ENCODE results near the gene ITPR3. TPM values are rescaled to one million over a fixed set of nuclear protein-coding genes. Genes with fewer than 3 reads are reported as not detected.

The ITPR3 gene
- total RNA-seq, 2 experiments from 2014 or later: 54.2 to 55.1 TPM

DNA sequence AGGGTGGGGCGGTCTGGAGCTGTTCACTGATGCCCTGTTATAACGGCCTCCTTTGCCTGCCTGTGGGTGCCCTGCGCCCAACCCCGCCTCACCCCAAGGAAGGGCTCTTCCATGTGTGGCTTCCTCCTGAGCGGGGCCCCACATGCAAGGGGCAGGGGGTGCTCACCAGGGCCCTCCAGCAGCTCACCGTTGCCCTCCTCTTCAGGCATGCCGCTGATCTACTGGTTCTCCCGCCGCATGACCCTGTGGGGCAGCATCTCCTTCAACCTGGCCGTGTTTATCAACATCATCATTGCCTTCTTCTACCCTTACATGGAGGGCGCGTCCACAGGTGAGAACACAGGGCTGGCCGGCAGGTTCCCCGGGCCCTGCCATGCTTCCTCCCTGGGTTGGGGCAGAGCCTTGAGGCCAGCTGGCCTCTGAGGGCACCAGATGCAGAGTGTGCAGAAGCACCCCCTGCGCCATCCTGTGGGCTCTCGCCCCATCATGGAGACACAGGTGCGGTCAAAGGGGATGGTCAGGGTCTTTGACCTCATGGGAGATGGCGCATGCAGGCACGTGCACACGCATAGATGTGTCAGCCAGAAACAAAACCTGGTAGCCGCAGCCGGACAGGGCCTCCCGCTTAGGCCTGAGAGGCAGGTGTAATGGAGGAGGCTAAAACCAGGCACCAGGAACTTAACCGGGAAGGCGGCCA, 67.5 kb downstream of the ITPR3 start:
- DNase-seq: no peak
- CTCF ChIA-PET: no interaction called here
- POLR2A ChIA-PET: no interaction called here
- Mint-ChIP-seq H3K36me3 (ENCODE audit: low read depth) (peaks cover 82% of the 10 kb centered on the region), H3K4me1 (peaks cover 41% of the 10 kb centered on the region), H3K27ac (no peak overlapping the region), H3K9me3 (no peaks in the 10 kb centered on the region), H3K27me3 (no peaks in the 10 kb centered on the region), H3K4me3 (no peak overlapping the region)

GRCh38 chr6:33689148-33689494, 68.0 kb downstream of the ITPR3 start:
- CTCF ChIA-PET: no interaction called here
- H3K9me3 Mint-ChIP-seq: no peaks in the 10 kb centered on the region

DNA sequence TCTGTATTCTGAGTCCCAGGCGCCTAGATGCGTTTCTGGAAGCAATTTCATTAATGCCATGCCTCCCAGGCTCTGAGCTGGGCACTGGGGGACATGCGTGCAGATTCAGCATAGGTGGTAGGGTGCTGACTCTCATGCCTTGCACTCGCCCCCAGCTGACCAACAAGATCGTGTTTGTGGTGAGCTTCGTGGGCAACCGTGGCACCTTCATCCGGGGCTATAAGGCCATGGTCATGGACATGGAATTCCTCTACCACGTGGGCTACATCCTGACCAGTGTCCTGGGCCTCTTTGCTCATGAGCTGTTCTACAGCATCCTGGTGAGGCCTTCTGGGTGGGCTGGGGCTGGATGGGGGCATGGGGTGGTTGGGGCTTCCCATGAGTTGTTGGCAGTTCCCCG, 68.8 kb downstream of the ITPR3 start:
- no peak for DNase-seq
- ChIA-PET CTCF (no interaction called here), POLR2A (no interaction called here)
- H3K4me1 Mint-ChIP-seq: peaks cover 45% of the 10 kb centered on the region
- H3K4me3 Mint-ChIP-seq: no peak overlapping the region
- H3K27me3 Mint-ChIP-seq: no peaks in the 10 kb centered on the region
- H3K36me3 Mint-ChIP-seq (ENCODE audit: low read depth): peaks cover 81% of the 10 kb centered on the region
- H3K9me3 Mint-ChIP-seq: no peaks in the 10 kb centered on the region
- no peak overlapping the region for H3K27ac Mint-ChIP-seq

More at GRCh38 chr6:33689148-33689494, 68.0 kb downstream of the ITPR3 start:
- DNase-seq: no peak
- POLR2A ChIA-PET: no interaction called here
- peaks cover 81% of the 10 kb centered on the region for H3K36me3 Mint-ChIP-seq (ENCODE audit: low read depth)
- no peak overlapping the region for H3K4me3 Mint-ChIP-seq
- H3K27me3 Mint-ChIP-seq: no peaks in the 10 kb centered on the region
- peaks cover 42% of the 10 kb centered on the region for H3K4me1 Mint-ChIP-seq
- no peak overlapping the region for H3K27ac Mint-ChIP-seq

DNA sequence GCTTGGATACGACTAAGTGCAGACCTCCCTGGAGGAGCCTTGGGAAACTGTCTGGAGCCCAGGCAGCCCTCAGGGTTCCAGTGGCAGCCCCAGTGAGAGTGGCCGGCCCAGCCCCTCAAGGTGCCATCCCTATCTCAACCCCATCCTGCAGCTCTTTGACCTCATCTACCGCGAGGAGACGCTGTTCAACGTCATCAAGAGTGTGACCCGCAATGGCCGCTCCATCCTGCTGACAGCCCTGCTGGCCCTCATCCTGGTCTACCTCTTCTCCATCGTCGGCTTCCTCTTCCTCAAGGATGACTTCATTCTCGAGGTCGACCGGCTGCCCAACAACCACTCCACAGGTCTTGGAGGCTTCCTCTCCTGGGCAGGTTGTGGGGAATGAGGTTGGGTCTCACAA, 69.6 kb downstream of the ITPR3 start:
- POLR2A ChIA-PET: no interaction called here
- Mint-ChIP-seq H3K4me1 (peaks cover 54% of the 10 kb centered on the region), H3K27me3 (no peaks in the 10 kb centered on the region), H3K27ac (peak overlapping the region; percentile 19), H3K4me3 (no peak overlapping the region), H3K36me3 (ENCODE audit: low read depth) (peaks cover 83% of the 10 kb centered on the region), H3K9me3 (no peaks in the 10 kb centered on the region)
- no peak for DNase-seq
- CTCF ChIA-PET: interaction anchor here (1.8 kb wide), 1 partner anchor 21 kb away, joined by 5 read pairs; the partner anchor contains the start of gene UQCC2

DNA sequence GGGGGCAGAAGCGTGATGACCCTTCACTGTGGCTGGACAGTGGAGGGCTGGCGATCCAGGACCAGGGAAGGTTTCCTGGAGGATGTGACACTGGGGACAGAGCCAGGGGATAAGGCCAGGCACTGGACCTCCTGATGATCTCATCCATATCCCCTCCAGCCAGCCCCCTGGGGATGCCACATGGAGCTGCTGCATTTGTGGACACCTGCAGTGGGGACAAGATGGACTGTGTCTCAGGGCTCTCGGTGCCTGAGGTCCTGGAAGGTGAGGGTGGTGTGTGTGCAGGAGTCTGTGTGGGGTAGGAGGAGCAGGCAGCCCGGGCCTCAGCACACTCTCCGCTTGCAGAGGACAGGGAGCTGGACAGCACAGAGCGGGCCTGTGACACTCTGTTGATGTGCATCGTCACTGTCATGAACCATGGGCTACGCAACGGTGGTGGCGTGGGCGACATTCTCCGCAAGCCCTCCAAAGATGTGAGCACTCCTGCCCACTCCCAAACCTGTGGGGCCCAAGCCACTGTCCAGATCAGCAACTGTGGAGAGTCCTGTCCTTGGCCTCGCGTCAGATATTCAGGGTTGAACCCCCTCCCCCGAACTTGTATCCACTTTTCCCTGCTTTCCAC, 70.4 kb downstream of the ITPR3 start:
- peak overlapping the region; percentile 97 for H3K27ac Mint-ChIP-seq

GRCh38 chr6:33692078-33692759, 71.1 kb downstream of the ITPR3 start:
- no peak for DNase-seq
- Mint-ChIP-seq H3K27ac (peak overlapping the region; percentile 97), H3K4me3 (peak overlapping the region; percentile 22)

More for the DNA sequence above, 70.4 kb downstream of the ITPR3 start:
- no peaks in the 10 kb centered on the region for H3K27me3 Mint-ChIP-seq
- ChIA-PET CTCF (interaction anchor here (1.8 kb wide), 1 partner anchor 20 kb away, joined by 5 read pairs; the partner anchor contains the start of gene UQCC2), POLR2A (interaction anchor here (0.7 kb wide), 1 partner anchor 19 kb away, joined by 4 read pairs; no protein-coding TSS in a partner anchor)
- peaks cover 58% of the 10 kb centered on the region for H3K4me1 Mint-ChIP-seq
- no peaks in the 10 kb centered on the region for H3K9me3 Mint-ChIP-seq
- DNase-seq: no peak
- peaks cover 84% of the 10 kb centered on the region for H3K36me3 Mint-ChIP-seq (ENCODE audit: low read depth)
- H3K4me3 Mint-ChIP-seq: no peak overlapping the region

DNA sequence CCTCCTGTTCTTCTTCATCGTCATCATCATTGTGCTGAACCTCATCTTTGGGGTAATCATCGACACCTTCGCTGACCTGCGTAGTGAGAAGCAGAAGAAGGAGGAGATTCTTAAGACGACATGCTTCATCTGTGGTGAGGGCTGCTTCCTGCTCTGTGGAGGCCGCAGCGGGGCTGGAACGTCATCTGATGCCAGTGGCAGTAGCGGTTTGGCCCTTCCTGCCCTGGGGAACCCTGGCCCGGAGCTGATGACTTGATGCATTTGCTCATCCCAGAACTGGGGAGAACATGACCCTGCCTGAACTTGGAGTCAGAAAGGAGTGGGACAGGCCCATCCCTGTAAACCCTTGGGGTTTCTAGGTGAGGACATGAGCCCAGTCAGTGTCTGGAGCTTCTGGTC, 71.6 kb downstream of the ITPR3 start:
- H3K36me3 Mint-ChIP-seq (ENCODE audit: low read depth): peaks cover 88% of the 10 kb centered on the region
- H3K9me3 Mint-ChIP-seq: no peaks in the 10 kb centered on the region
- peak overlapping the region; percentile 97 for H3K27ac Mint-ChIP-seq
- DNase-seq: peak; percentile 85
- POLR2A ChIA-PET: interaction anchor here (0.8 to 4.1 kb wide), 6 partner anchors 9 to 379 kb away, joined by 3 to 25 read pairs (median 4); partner anchors contain the start of genes ITPR3, TAPBP and UQCC2
- H3K4me3 Mint-ChIP-seq: peak overlapping the region; percentile 22
- CTCF ChIA-PET: interaction anchor here (1.1 to 4.0 kb wide), 3 partner anchors 19 to 108 kb away, joined by 4 to 18 read pairs (median 4); partner anchors contain the start of gene UQCC2
- H3K27me3 Mint-ChIP-seq: no peaks in the 10 kb centered on the region
- H3K4me1 Mint-ChIP-seq: peaks cover 70% of the 10 kb centered on the region

More at GRCh38 chr6:33692078-33692759, 71.1 kb downstream of the ITPR3 start:
- Mint-ChIP-seq H3K9me3 (no peaks in the 10 kb centered on the region), H3K36me3 (ENCODE audit: low read depth) (peaks cover 83% of the 10 kb centered on the region), H3K4me1 (peaks cover 65% of the 10 kb centered on the region), H3K27me3 (no peaks in the 10 kb centered on the region)
- ChIA-PET POLR2A (interaction anchor here (0.7 to 4.1 kb wide), 5 partner anchors 8 to 96 kb away, joined by 4 to 25 read pairs (median 5); partner anchors contain the start of genes ITPR3 and UQCC2), CTCF (interaction anchor here (1.2 to 1.8 kb wide), 2 partner anchors 19 to 23 kb away, joined by 4 to 5 read pairs; partner anchors contain the start of gene UQCC2)

DNA sequence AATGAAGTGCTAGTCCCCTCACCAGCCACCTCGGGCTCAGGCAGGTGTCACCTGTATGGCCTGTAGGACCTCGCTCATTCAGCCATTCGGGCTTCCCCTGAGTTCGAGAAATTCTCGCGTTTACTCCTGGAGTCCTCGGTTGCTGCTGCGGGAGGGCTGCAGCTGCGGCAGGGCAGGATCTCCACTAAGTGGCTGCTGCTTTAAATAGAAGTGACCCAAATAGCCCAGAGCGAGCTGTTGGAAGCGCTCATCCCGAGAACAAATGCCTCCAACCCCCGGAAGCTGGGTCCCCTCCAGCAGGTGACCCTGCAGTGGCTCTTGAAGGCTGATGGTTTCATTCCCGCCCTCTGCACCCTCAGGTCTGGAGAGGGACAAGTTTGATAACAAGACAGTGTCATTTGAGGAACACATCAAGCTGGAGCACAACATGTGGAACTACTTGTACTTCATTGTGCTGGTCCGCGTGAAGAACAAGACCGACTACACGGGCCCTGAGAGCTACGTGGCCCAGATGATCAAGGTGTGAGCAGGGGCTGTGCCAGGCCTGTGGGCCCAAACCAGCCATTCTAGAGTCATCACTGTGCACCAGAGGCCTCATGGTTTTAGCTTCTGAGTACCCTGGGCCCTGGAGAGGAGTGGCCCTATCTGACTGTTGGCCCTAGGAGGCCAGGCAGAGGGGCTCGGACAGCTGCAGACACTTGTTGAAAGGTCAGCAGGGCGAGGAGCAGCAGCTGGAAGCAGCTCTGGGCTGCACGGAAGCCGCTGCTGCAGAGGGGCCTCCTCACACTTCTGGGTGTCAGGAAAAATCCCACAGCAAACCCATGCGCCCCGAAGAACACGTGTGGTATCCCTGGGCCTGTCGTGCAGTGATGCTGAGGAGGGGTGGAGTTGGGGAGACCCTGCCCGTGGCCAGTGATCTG, 72.3 kb downstream of the ITPR3 start:
- H3K4me1 Mint-ChIP-seq: peaks cover 73% of the 10 kb centered on the region
- no peaks in the 10 kb centered on the region for H3K27me3 Mint-ChIP-seq
- ChIA-PET POLR2A (interaction anchor here (0.8 to 4.1 kb wide), 10 partner anchors 8 to 380 kb away, joined by 3 to 25 read pairs (median 4); partner anchors contain the start of genes ITPR3, TAPBP and UQCC2), CTCF (interaction anchor here (1.1 to 4.0 kb wide), 5 partner anchors 15 to 108 kb away, joined by 3 to 18 read pairs (median 4); partner anchors contain the start of gene UQCC2)
- H3K9me3 Mint-ChIP-seq: no peaks in the 10 kb centered on the region
- peaks cover 87% of the 10 kb centered on the region for H3K36me3 Mint-ChIP-seq (ENCODE audit: low read depth)
- DNase-seq: no peak
- H3K4me3 Mint-ChIP-seq: no peak overlapping the region
- peak overlapping the region; percentile 97 for H3K27ac Mint-ChIP-seq

DNA sequence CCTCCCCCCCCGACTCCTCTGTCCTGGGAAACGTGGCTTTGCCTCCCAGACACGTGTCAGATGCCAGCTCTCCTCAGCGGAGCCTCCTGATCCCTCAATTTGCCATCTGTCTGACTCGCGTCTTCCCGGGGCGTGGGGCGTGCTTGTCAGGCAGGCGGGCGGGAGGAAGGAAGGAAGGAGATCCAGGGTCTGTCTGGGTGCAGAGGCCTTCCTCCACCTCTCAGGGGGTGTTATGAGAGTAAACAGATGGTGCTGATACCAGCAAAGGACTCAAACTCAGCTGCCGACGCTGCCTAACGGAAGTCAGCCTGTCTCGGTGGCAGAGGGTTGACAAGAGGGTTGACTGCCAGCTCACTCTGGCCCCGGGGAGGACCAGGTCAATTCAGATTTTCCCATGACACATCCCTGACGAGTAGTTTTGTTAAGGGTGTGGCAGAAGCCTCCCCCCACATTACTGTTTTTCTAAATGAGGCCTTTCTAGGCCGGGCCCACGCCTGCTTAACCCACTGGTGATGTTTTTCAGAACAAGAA, 73.3 kb downstream of the ITPR3 start:
- DNase-seq: peak; percentile 75
- Mint-ChIP-seq H3K4me1 (peaks cover 82% of the 10 kb centered on the region), H3K9me3 (no peaks in the 10 kb centered on the region), H3K4me3 (peak overlapping the region; percentile 21), H3K27ac (peak overlapping the region; percentile 97), H3K36me3 (ENCODE audit: low read depth) (peaks cover 87% of the 10 kb centered on the region), H3K27me3 (no peaks in the 10 kb centered on the region)
- POLR2A ChIA-PET: interaction anchor here (0.9 to 4.1 kb wide), 11 partner anchors 9 to 210 kb away, joined by 3 to 25 read pairs (median 4); partner anchors contain the start of genes ITPR3 and UQCC2
- CTCF ChIA-PET: interaction anchor here (0.6 to 4.0 kb wide), 7 partner anchors 14 to 385 kb away, joined by 3 to 18 read pairs (median 3); partner anchors contain the start of genes BAK1 and UQCC2

GRCh38 chr6:33694977-33695376, 73.9 kb downstream of the ITPR3 start:
- no peak overlapping the region for H3K4me3 Mint-ChIP-seq
- no peak for DNase-seq
- POLR2A ChIA-PET: interaction anchor here (0.9 to 4.1 kb wide), 9 partner anchors 8 to 210 kb away, joined by 3 to 25 read pairs (median 3); partner anchors contain the start of genes ITPR3 and UQCC2
- H3K9me3 Mint-ChIP-seq: no peaks in the 10 kb centered on the region
- CTCF ChIA-PET: interaction anchor here (0.6 to 4.0 kb wide), 5 partner anchors 16 to 386 kb away, joined by 3 to 18 read pairs (median 4); partner anchors contain the start of genes BAK1 and UQCC2
- H3K27me3 Mint-ChIP-seq: no peaks in the 10 kb centered on the region
- peaks cover 84% of the 10 kb centered on the region for H3K36me3 Mint-ChIP-seq (ENCODE audit: low read depth)
- H3K27ac Mint-ChIP-seq: peak overlapping the region; percentile 97
- peaks cover 87% of the 10 kb centered on the region for H3K4me1 Mint-ChIP-seq

DNA sequence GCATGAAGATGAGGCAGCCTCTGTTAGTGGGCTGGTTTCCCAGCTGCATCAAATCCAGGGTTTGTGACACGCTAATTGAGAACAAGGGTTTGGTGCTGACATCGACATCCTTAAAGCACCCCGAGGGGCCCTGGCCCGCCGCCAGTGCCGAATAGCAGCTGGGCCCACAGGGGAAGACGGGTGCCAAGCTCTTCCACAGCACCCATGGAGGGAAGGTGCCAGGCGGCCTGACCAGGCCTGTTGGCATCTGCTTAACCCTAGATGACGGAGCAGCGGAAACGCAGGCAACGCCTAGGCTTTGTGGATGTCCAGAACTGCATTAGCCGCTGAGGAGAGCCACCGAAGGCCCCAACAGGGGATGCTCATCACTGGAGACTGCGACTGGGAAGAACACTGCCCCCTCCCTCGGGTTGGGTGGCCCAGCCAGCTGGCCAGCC, 74.3 kb downstream of the ITPR3 start:
- Mint-ChIP-seq H3K27ac (peak overlapping the region; percentile 97), H3K9me3 (no peaks in the 10 kb centered on the region), H3K4me3 (no peak overlapping the region), H3K27me3 (no peaks in the 10 kb centered on the region), H3K4me1 (peaks cover 92% of the 10 kb centered on the region), H3K36me3 (ENCODE audit: low read depth) (peaks cover 86% of the 10 kb centered on the region)
- ChIA-PET POLR2A (interaction anchor here (0.9 to 4.1 kb wide), 8 partner anchors 8 to 209 kb away, joined by 3 to 25 read pairs (median 4); partner anchors contain the start of genes ITPR3 and UQCC2), CTCF (interaction anchor here (1.1 to 4.0 kb wide), 3 partner anchors 16 to 110 kb away, joined by 3 to 18 read pairs (median 7); partner anchors contain the start of gene UQCC2)
- no peak for DNase-seq
